Activated CD4-positive, alpha-beta T cell treated with anti-CD3 and anti-CD28 coated beads, Interleukin-10, Interleukin-2, amounts not matched to agents 100 ng/mL and 50 ng/mL, durations not matched to agents 16 hours and 8 hours (primary cell): ENCODE measurements around the gene PPP1R3A.
"Not testable (repeated sequence)": the region's sequence is repeated elsewhere in the genome, so short reads cannot be mapped to it uniquely, and the experiment has no call there.

Experiments used
- DNase-seq: peaks from one replicate; pipeline ENCODE4 v3.0.0-alpha.2; 2020

The PPP1R3A gene, protein sequence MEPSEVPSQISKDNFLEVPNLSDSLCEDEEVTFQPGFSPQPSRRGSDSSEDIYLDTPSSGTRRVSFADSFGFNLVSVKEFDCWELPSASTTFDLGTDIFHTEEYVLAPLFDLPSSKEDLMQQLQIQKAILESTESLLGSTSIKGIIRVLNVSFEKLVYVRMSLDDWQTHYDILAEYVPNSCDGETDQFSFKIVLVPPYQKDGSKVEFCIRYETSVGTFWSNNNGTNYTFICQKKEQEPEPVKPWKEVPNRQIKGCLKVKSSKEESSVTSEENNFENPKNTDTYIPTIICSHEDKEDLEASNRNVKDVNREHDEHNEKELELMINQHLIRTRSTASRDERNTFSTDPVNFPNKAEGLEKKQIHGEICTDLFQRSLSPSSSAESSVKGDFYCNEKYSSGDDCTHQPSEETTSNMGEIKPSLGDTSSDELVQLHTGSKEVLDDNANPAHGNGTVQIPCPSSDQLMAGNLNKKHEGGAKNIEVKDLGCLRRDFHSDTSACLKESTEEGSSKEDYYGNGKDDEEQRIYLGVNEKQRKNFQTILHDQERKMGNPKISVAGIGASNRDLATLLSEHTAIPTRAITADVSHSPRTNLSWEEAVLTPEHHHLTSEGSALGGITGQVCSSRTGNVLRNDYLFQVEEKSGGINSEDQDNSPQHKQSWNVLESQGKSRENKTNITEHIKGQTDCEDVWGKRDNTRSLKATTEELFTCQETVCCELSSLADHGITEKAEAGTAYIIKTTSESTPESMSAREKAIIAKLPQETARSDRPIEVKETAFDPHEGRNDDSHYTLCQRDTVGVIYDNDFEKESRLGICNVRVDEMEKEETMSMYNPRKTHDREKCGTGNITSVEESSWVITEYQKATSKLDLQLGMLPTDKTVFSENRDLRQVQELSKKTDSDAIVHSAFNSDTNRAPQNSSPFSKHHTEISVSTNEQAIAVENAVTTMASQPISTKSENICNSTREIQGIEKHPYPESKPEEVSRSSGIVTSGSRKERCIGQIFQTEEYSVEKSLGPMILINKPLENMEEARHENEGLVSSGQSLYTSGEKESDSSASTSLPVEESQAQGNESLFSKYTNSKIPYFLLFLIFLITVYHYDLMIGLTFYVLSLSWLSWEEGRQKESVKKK

DNA sequence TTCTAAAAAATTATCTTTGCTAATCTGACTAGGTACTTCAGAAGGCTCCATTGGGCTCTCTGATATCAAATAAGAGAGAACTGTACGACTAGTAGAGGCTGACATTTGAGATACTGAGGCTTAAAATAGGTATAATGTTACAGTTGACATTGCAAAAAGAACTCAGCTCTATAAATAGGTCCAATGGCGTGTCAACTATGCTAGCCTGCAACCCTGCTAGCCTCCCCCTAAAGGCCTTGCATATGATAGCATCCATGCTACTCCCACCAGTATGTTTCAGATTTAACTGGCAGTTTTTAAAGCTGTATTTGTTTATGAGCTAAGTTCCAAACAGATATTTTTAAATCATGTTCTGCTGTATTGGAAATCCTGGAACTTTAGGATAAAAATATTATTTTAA is at the start of gene PPP1R3A:
Gene PPP1R3A, minus strand, starts transcription at position 64 of the 400 bp plus-strand sequence. Its CDS starts 13 bp downstream, at position 51.
- no peak for DNase-seq

DNA sequence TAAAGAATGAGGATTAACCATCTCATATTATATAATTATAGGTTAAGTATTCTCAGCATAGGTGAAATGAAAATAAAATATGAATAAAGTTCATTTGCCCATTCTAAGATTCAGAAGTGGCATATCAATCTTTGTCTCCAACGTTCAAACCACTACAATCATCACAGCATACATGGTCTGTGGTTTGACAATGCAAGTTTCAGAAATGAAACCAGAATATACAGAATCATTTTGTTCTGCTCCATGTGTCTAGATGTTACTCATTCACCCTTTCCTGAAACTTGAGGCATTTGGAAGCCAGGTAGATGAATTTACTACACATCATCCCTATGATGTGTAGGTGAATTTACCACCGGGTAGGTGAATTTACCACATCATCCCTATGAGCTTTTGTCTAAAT is 44.5 kb upstream of the PPP1R3A start:
- DNase-seq = peak; percentile 1

DNA sequence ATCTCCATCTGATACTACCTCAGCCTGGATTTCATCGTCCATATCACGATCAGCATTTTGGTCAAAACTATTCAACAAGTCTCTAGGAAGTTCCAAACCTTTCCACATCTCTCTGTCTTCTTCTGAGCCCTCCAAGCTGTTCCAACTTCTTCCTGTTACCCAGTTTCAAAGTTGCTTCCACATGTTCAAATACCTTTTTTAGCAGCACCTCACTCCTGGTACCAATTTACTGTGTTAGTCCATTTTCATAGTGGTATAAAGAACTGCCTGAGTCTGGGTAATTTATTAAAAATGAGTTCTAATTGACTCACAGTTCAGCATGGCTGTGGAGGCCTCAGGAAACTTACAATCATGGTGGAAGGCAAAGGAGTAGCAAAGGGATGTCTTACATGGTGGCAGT is 41.1 kb upstream of the PPP1R3A start:
- no peak for DNase-seq

DNA sequence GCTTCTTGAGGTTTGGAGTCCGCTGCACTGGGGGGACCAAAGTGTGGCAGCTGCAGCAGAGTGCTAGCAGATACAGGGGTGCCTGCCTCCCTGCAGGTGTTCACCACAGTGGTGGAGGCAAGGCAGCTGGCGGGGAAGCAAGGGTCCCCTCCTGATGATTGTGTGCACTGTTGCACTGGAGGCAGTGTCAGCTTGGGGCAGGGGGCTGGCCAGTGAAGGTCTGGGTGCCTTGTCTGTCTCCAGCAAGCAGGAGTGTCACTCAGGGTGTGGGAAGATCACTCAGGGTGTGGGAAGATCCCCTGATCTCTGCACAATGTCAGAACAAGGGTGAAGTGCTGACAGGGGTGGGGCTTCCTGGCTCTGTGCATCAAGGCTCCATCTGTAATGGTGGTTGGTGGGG is 36.3 kb upstream of the PPP1R3A start:
- no peak for DNase-seq

DNA sequence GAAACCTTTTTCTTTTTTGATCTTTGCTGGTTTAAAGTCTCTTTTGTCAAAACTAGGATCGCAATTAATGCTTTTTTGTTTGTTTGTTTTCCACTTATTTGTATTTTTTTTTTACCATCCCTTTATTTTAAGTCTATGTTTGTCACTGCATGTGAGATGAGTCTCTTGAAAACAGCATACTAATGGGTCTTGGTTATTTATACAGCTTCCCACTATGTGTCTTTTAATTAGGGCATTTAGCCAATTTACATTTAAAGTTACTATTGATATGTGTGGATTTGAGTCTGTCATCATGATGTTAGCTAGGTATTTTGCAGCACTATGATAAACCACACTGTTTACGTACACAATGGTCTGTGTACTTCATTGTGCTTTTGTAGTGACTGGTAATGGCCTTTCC is 34.7 kb upstream of the PPP1R3A start:
- DNase-seq = no peak

DNA sequence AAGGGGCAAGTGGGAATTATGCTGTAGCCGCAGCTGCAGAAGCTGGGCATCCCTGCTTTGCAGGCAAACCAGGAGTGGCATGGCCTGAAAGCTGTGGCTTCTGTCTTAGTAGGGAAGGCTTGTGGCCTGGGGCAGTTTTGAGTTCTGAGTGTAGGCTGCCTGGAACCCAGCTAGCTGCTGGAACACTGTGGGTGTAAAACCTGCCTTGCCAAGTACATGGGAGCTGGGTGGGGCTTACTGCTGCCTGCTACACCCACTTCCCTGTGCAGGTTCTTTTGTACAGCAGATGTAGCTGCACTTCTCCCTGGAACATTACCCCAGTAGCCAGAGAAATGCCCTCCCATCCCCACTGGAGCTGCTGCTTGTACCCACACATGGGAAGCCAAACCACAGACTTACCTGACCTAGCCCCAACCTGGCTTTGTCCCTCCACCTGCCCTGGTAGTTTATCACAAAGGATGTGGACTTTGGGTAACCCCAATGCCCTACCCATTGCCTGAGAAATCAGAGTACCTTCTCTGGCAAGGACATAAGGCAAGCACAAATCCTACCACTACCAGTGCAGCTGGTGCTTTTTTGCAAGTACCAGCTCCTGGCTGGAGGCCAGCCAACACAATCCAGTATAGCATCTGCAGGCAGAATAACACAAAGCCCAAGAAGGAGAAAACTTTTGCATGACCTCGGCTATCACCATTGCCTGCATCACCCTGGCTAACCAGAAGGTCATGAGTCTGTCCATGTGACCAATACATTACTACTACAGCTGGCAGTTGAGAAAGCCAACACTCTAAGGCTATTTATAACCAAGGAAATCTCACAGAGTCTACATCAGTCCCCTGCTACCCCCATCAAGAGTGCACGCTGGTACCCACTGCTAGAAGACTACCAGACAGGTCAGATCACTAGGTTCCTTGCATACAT is 26.5 kb upstream of the PPP1R3A start:
- no peak for DNase-seq

DNA sequence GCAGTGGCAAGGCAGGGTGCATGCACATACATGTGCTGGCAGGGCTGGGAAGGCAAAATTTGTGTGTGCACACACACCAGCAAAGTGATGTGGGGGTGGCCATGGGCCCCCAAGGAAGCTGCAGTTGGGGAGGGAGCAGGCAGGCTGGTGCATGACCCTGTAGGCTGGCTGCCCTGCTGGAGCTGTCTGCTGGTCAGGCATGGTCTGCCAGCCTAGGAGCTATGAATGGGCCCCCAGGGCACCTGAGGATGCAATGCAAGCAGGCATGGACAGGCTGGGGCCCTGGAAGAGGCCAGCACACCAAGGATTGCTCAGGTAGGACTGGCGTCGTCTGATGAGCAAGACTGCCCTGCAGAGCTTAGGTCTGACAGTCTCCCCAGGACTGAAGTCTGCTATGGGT is 18.2 kb upstream of the PPP1R3A start:
- DNase-seq = no peak

DNA sequence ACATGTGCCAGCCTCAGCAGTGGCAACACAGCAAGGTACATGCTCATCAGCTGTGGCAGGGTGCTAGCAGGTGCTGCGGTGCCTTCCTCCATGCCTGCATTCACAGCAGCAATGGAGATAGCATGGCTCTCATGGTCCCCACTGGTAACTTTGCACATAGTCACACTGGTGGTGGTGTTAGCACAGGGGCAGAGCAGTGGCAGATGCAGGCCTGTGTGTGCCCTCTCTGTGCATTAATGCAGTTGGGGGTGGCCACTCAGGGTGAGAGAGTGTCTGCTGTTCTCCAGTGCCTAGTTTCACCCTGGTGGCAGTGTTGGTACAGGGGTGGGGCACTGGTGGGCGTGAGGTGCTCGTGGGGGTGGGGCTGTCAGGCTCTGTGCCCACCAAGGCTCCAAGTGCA is 17.7 kb upstream of the PPP1R3A start:
- DNase-seq = no peak

DNA sequence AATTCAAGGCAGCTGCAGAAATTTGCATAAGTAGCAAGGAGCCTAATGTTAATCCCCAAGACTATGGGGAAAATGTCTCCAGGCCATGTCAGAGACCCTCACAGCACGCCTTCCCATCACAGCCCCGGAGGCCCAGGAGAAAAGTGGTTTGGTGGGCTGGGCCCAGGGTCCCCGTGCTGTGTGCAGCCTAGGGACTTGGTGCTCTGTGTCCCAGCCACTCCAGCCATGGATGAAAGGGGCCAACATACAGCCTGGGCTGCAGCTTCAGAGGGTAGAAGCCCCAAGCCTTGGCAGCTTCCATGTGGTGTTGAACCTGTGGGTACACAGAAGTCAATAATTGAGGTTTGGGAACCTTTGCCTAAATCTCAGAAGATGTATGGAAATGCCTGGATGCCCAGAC is 10.6 kb upstream of the PPP1R3A start:
- DNase-seq = not testable (repeated sequence)

DNA sequence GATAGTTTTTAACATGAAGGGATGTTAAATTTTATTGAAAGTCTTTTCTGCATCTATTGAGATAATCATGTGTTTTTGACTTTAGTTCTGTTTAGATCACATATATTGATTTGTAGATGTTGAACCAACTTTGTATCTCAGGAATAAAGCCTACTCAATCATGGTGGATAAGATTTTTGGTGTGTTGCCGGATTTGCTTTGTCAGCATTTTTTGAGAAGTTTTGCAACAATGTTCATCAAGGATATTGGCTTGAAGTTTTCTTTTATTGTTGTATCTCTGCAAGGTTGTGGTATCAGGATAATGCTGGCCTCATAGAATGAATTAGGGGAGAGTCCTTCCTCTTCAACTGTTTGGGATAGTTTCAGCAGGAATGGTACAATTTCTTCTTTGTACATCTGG is 9.3 kb upstream of the PPP1R3A start:
- DNase-seq = no peak

DNA sequence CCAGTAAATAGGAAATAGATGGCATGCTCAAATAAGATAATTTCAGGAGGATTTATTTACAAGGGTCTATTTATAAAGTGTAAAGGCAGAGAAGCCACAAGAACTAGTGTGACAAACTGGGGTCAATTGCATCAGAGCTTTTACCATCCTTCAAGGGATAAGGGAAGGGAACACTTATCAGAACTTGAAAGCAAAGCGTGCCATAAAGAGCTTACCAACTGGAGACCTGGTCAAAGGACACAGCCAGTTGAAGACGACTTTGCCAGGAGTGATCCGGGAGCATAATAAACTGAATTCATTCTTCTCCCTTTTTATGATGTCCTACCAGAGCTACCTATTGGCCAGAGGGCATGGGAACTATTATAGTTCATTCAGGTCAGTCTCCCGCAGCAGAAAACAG is 3.2 kb upstream of the PPP1R3A start:
- no peak for DNase-seq

DNA sequence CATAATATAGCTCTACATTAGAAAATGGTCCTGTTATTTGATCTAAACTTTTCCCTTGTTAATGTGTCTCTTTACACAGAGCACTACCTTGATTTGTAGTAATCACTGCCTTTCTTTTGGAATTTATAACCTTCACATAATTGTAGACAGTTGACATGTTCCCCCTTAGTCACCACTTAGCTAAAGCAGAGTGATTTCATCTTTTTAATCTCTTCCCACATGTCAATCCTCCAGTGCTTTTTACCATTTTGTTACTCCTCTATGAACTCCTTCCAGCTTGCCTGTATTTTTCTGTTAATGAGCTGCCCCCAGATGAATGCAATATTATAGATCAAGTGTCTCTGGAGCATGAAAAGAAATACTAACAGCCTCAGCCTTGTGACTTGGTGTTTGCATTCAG is 2.6 kb upstream of the PPP1R3A start:
- no peak for DNase-seq

DNA sequence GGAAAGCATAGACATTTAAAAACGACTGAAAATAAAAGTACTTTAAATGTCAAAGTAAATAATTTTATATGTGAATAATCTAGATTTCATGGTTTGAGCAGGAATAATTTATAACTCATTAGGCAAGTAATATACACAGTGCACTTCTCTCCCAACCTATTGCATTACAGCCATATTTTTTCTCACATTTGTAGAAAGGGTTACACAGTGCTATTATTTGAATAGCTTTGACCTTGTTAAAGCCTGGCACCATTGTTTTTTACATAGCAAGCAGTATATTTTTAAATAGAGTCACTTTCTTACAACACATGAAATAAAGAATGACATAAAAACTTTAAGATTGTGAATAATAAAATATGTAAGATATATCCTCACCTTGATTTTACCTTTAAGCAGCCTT is 969 bp downstream of the PPP1R3A start:
- DNase-seq = no peak

DNA sequence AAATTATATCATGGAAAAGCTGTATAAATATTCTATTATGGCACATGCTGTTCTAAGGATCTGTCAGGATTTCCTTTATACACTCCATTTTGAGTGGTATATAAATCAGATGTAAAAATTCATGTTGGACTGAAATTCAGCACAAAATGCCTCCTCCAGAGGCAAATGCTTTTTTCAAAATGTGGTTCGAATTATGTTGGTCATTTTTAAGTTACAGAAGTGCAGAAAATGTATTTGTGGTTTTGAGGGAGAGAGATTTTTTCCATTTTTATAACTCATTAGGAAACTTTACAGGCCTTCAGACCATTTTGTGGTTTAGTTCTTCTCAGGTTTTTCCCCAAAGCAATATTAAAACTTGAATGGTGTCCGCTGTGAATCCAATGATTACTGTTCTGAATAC is 2.9 kb downstream of the PPP1R3A start:
- no peak for DNase-seq

DNA sequence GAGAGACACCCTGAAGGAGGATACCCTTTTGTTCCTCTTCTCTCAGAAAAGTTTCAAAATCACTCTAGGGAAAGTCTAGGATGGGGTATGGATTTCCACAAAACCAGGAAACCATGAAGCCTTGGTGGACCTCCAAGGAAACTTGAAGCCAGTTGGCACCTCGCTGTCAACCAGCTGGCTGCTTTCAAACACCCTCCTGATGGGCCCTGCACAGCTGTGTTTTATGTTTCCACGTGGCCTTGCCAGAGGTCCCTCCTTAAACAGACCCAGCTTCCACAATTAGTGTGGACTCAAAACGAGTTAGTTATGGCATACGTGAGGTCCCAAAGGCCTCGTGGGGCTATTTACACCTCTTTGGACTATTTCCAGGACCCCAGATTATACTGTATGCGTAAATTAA is 5.9 kb downstream of the PPP1R3A start:
- no peak for DNase-seq

DNA sequence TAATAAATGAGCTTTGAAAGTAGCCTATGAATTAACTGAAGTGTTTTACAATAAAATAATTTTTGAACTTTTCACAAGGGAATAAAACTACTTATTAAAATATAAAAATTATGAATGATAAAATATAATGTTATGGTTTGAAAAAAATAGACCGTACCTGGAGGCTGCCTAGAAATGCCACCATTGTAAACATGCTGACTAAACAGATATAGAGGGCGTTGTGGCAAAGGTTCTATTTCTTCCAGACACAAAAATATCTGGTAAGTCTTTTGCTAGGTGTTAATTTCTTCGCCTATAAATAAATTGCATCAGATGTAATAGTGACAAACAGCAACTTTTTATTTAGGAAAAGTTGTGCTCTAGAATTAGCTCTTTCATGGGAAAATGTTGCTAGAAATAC is 11.2 kb downstream of the PPP1R3A start:
- no peak for DNase-seq

DNA sequence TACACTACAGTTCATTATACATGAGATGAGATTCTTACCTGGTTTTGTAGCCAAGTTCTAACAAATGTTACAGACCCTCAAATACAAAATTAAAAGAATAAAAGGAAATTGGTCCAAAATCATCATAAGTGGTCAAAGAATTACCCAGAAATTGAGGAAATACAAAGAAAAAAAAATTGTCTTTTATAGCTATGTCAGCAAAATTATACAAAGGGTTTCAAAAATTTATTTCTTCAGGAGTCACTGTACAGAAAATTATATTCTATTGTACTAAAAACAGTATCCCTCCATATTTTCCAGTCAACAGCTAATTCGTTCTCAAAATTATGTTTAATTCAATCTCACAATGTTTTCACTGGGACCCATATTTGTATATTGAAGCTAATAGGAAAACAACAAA is 14.3 kb downstream of the PPP1R3A start:
- DNase-seq = no peak

DNA sequence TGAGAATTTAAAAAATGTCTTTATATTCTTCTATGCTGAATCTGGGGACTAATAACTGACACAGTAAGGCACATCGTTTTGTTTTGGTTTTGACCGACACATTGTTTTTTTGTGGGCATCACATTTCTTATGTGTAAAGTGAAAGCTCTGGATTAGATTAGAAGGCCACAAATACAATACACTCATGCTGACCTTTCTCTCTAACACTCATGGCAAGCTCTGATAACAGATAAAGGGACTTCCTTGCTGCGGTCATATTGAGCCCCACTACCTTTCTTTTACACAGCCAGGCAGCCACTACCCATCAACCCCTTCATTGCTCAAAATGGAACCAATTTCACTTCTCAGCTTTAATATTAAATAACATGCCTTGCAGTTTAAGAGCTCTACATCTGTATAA is 26.0 kb downstream of the PPP1R3A start:
- no peak for DNase-seq

DNA sequence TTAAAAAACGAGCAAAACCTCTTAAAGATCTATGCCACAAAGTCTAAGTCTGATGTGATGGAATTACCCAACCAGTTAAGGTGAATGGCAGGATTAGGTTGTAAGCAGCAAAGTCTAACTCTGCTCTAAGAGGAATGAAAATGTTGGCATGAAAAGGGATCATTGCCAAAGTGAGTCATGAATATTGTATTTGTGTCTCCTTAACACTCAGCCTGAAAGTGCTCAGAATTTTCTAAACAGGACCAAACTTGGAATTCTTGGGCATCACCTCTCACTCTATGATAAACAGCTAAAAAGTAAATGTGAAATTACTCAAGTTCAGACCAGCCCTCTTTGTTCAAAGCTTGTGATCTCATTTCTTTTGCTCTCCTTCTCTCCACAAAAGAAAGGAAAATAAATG is 27.0 kb downstream of the PPP1R3A start:
- DNase-seq = no peak

DNA sequence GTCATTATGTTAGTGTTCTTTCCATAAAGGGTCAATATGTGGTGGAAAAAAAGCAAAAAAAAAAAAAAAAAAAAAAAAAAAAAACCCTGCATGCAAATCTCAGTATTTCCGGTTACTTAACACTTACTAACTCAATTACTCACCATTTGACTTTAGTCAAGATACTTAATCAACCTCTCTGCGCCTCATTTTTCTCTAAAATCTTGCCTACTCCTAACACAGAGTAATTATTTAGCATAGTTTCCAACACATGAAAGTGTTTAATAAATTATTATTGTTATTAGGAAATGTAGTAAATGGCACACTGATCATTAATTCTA is 27.8 kb downstream of the PPP1R3A start:
- no peak for DNase-seq

DNA sequence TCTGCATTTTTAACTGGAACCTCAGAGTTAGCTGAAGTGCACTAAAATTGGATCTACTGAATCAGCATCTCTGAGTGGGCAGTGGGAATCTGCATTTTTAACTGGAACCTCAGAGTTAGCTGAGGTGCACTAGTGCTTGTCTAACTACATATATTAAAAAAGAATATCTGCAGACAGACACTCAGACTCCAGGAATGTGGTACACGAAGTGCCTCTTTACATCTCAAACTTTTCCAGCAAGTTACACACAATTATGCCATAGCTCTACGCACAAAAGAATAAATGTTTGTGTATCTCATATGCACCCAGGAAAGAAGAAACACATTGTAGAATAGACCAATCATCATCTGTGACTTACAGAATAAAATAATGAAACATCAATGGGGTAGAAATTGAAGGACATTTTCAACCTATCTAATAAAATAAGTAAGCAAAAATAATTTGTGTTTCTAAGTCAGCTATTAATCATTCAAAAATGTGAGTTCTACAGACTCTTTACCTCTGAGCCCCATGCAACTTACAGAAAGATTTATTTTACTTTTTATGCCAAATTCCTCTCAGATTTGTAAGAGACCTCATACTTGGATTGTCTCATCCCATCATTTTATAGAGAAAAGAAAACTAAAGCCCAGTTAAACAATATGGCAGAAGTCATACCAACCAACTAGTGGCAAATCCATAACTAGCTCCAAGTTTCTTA is 28.3 kb downstream of the PPP1R3A start:
- DNase-seq = no peak

DNA sequence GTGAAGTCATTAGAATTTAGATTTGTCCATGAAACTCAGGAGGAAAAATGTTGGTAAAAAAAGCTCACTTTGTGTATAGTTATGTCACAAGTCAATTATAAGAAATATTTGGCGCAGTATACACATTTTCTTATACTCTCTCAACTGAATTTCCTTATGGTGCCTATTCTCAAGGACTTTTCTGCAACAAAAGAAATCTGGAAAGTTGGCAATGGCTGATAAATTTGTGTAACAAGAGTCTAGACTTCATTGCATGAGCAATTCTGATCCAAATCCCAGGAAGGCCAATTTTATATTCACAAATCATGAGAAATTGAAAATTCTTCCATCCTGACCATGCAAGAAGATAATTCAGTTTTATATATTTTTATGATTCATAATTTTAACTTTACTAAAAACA is 35.7 kb downstream of the PPP1R3A start:
- no peak for DNase-seq
